C4-2B (cell line): ENCODE results near the gene HCAR2.

Experiments
- CTCF ChIP-seq: fragments of 450-650 bp; conservative IDR thresholded peaks from 2 replicates; pipeline ENCODE4 v1.5.1; 2017; ENCODE audit warnings: mild to moderate bottlenecking
- ZFX ChIP-seq: fragments of 450-650 bp; IDR thresholded peaks from 2 replicates; pipeline ENCODE4 v1.6.1; 2017

GRCh38 chr12:122729583-122730214, 26.5 kb upstream of the HCAR2 start:
- TF ChIP-seq CTCF: no peak
- no peak for TF ChIP-seq ZFX
